Lower leg skin (tissue), 4 donors: ENCODE measurements around the gene CEMIP2. TPM values are rescaled to one million over a fixed set of nuclear protein-coding genes. Genes with fewer than 3 reads are reported as not detected.

Experiments used
- DNase-seq, 2 donors: peaks; one replicate each; pipeline ENCODE4 v3.0.0-alpha.2; 2019; ENCODE audit warnings: low spot score in 2 of 2
- H3K4me3 ChIP-seq: fragments of 200-600 bp; sonication (generic); 2 replicates; pipeline ENCODE4 v1.5.1; 2017; ENCODE audit warnings: mild to moderate bottlenecking, low read depth; ENCODE audit not compliant: poor library complexity, severe bottlenecking
- CTCF ChIP-seq, 3 donors: fragments of 450-650 bp; IDR thresholded peaks; one replicate each; pipeline ENCODE4 v1.5.1; 2016; ENCODE audit warnings: antibody characterized with exemption in 3 of 3, mild to moderate bottlenecking in 3 of 3, moderate library complexity in 2 of 3
- POLR2A ChIP-seq, 2 donors: fragments of 450-650 bp; IDR thresholded peaks; one replicate each; pipeline ENCODE4 v1.6.1; 2016 to 2017; ENCODE audit warnings: antibody characterized with exemption in 2 of 2, mild to moderate bottlenecking in 1 of 2, moderate library complexity in 1 of 2
- WGBS, 2 donors: methylation state at CpG; one replicate each; pipeline ENCODE4 v1.1.5; 2018; 5-methylcytosine and 5-hydroxymethylcytosine counted together
- intact Hi-C: fragments of 100-400 bp; cut with DNase I; formaldehyde crosslinking; loops from one replicate; pipeline ENCODE4 v1.15.0; 2023; ENCODE audit warnings: low total_unique reads
- total RNA-seq, 4 donors: library from RNA; depleted of rRNA; stranded (reverse); fragments of >200 nt; gene quantifications; one replicate each; pipeline ENCODE4 v1.1.0, GENCODE V29; 2016

Gene CEMIP2
- total RNA-seq, 4 donors from 2014 or later: 20.6 to 48.6 (median 29.0) TPM

DNA sequence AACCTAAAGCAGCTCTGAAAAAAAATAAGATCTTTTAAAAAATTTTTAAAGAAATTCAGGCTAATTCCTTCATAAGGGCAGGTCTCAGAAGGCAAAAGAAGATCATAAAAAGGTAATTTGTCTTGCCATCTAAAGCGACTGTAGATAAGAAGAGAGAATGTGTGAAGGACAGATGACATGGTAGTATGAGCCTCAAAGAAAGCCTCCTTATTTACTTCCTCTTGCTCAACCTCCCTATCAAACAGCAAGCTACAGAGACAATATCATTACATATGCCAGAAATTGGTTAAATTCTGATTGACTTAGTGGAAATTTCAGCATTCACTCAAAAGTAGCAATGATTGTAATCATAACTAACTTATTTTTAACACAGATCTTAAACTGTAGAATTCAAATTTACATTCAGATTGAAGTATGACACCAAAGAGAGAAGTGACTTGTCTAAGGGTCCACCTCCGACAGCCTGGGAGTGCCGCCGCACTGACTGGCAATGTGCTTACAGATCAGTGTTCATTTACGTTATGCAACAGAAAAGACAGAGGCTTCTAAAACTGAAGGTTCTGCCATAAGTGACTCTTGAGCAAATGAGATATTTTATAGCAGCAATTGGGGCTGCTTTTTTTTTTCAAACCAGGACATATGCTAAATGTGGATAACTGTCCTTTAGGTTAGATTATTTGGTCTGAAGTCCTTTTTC is 132.0 kb downstream of the CEMIP2 start:
- intact Hi-C loops: loop anchor here (10.0 kb wide), 1 partner anchor 51 kb away; no protein-coding TSS in a partner anchor
- no peak for DNase-seq
- TF ChIP-seq CTCF (IDR thresholded peaks at IDR 0.05) (no peak), POLR2A (IDR thresholded peaks at IDR 0.05) (no peak)
- WGBS, 2 donors: 93 to 95% methylated on average over 5 of the region's 5 CpGs
- H3K4me3 ChIP-seq: no peak overlapping the region

GRCh38 chr9:71634752-71635151 is 133.6 kb downstream of the CEMIP2 start:
- no peak for DNase-seq

More at GRCh38 chr9:71634752-71635151, 133.6 kb downstream of the CEMIP2 start:
- TF ChIP-seq CTCF (IDR thresholded peaks at IDR 0.05) (no peak), POLR2A (IDR thresholded peaks at IDR 0.05) (no peak)
- intact Hi-C loops: loop anchor here (10.0 kb wide), 1 partner anchor 50 kb away; no protein-coding TSS in a partner anchor
- WGBS, 2 donors: 72 to 88% methylated on average over 4 of the region's 4 CpGs
- H3K4me3 ChIP-seq: no peak overlapping the region

Other genes with a start within 250 kb of the CEMIP2 start
- 10 to 100 TPM; 36.8 to 44.1 (median 40.1) TPM for gene ABHD17B, start 142.7 kb upstream of the CEMIP2 start, total RNA-seq
- gene C9orf85, start 143.1 kb upstream of the CEMIP2 start, total RNA-seq: 10 to 100 TPM in 3 of 4 donors, 1 to 10 TPM in 1; 7.9 to 17.3 (median 11.5) TPM